Measurements from ENCODE around the gene LRRK1.

The LRRK1 gene

GRCh38 chr15:100940767-100941379 is 21.7 kb downstream of the LRRK1 start:
- DNase-seq = peak; percentile 4 to 57

DNA sequence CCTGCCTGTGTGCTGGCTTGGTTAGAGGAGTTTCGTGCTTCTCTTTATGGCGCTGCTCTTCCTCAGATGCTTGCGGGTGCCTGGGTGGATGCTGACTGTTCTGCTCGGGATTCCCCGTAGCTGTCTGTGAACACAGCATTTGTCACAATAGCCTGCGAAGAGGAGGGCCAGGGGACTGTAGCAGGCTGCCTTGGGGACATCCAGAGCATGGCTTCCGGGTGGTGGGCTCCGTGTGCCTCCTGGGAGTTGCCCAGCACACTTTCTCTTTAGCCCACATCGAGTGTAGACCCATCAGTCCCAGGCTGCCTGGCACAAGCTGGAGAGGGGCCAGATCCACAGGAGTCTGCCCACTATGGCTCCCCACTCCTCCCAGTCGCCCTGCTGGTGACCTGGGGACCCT is 22.4 kb downstream of the LRRK1 start:
- DNase-seq = peak in 1 of 2 donors; percentile 30

DNA sequence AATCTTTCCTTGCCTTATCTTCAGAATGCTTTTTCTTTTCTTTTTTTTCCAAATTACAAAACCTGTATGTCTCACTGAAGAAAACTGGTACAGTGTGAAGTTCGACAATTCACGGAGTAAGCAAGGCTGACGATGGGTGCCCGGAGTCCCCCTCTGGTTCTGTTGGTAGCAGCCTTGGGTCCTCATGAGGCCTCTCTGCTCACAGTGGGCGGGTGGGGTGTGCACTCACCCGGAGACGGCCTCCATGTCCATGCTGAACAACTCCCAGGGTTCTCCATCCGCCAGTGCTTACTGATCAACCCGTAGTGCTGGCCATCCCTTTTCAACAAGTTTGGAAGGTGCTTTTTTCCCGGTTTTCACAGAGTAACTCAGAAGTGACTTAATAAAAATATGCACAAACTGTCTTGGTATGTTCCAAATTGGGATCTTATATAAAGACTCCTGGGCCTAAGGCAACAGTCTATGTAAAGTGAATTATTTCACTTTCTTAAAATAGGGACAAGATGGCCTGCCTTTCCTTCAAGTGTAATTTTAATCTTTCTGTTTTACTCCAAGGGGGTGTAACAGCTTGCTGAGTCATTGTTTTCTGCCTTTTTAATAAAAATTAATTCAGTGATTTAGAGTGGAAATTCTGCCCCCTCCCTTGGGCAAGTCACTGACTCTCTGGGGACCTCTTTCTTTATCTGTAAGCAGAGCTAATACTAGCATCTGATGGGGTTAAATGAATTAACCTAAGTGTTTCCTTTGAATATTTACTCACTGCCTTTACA is 23.7 kb downstream of the LRRK1 start:
- no peak for DNase-seq

DNA sequence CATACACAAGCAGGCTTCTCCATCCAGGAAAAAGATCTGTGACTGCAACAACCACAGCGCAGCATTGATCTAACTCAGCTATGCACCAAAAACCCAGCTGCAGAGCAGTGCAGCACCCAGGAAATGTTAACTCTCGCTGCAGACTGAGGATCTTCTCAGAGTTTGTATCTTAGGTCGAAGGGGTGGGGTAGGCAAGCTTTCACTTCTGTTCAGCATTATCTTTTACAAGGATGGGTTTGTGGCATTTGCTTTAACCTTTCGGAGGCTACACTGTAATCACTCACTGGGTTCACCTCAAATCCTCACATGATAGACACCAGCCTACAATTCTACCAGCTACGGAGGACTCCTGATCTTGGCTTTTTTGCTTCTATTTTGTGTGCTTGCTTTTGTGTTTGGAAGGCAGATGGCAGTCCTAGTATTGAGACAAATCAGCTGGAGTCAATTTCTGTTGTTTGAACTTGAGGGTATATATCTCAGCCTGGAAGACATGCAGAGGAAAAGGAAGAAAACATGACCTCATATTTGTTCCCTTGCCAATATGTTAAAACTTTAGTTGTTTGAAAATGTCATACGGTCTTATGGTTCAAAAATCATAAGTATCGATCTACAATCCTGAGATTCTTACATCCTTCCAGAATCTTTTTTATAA is 25.2 kb downstream of the LRRK1 start:
- DNase-seq = no peak

- DNase-seq = no peak
Measured at GRCh38 chr15:100944986-100945385, 25.8 kb downstream of the LRRK1 start.

DNA sequence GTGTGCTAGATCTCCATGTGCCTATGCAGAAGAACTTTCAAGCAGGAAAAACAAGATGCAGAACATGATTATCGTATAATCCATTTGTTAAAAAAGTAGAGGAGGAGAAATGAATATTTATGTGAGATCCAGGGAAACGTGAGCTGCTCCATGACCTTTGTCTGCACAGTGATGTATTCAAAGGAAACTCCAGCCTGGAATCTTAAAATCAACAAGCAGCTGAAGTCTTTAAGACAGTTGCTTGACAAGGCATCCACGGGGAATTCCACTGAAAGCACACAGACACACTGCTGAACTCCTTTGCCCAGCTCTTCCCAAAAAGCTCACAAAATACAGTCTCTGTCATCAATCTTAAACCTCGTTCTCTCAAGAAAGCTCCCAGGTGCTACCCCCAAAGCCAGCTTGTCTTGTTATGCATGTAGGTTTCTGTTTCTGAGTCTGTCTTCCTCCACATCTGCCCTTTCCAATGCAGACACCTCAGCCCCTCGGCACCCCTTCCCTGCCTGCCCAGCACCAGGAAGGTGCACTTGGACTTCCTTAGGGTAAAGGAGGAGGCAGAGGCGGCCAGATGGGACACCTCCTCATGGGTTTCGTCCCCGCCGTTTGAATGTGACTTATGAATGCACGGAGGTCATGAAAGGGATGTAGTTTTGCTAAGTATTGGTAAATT is 28.7 kb downstream of the LRRK1 start:
- no peak for DNase-seq

DNA sequence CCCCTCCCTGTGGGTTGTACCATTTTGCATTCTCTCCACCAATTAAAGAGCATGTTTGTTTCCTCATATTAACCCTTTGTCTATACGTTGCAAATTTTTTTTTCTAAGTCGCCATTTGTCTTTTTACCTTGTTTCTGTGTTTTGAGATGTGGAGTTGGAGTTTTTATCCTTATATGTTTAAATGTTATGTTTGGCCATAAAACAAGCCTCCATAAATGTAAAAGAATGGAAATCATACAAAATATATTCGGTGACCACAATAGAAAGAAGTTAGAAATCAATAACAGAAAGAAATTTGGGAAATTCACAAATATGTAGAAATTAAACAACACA is 29.2 kb downstream of the LRRK1 start:
- DNase-seq = no peak

DNA sequence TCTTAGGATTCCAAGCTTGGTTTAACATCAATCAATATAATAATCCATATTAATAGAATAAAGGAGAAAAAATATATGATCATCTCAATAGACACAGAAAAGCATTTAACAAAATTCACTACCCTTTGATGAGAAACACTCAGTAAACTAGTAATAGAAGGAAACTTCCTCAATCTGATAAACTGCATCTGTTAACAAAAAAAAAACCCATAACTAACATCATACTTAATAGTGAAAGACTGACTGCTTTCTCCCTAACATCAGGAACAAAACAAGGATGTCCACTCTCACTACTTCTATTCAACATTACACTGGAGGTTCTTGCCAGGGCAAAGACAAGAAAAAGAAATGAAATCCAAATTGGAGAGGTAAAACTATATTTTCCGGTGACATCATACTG is 30.5 kb downstream of the LRRK1 start:
- DNase-seq = no peak

GRCh38 chr15:100951965-100952364 is 32.8 kb downstream of the LRRK1 start:
- DNase-seq = no peak

DNA sequence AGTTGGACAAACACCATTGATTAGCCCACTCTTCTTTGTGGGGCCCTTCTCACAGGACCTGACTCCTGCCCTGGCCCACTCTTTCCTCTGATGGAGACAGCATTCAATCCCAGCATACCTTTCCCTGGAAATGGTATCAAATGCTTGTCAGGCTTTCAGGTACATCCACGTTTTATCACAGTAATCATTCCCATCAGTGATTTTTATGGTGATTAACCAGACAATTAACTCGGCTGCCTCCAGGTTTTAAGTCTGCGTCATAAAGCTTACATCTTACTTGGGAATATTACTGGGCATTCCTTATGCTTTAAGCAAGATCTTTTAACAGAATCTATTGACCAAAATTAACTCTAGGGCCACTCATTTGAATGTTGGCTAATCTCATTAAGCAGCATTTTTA is 33.4 kb downstream of the LRRK1 start:
- DNase-seq = no peak

DNA sequence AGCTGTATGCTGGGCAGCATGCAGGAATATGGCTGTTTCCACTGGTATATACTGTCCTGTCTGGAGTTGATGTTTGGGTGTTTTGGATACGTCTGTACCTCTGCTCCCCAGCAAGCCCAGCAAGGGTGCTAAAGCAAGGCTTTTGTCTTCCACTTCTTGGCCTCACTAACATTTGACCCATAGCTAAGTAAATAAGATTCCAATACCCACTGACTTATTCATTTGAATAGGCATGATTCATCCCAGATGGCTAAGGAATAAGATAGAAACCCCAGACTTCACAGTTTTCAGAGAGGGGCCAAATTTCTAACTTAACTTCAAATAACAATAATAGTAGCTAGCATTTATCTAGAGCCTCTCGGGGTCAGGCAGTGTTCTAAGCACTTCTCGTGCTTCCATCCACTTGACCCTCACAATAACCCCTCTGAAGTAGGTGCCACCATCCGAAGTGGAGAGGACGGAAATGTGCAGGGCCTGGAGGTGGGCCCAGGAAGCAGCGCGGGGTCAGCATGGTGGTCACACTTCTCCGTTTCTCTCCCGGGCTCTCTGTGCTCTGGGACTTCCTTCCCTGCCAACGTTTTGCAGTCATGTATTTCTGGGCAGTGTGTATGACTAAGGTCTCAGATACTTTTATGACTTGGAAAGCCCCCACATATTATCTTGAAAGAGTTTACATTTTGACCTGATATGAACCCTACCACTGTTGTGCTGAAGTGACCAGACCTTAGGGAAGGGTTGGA is 39.3 kb downstream of the LRRK1 start:
- no peak for DNase-seq

DNA sequence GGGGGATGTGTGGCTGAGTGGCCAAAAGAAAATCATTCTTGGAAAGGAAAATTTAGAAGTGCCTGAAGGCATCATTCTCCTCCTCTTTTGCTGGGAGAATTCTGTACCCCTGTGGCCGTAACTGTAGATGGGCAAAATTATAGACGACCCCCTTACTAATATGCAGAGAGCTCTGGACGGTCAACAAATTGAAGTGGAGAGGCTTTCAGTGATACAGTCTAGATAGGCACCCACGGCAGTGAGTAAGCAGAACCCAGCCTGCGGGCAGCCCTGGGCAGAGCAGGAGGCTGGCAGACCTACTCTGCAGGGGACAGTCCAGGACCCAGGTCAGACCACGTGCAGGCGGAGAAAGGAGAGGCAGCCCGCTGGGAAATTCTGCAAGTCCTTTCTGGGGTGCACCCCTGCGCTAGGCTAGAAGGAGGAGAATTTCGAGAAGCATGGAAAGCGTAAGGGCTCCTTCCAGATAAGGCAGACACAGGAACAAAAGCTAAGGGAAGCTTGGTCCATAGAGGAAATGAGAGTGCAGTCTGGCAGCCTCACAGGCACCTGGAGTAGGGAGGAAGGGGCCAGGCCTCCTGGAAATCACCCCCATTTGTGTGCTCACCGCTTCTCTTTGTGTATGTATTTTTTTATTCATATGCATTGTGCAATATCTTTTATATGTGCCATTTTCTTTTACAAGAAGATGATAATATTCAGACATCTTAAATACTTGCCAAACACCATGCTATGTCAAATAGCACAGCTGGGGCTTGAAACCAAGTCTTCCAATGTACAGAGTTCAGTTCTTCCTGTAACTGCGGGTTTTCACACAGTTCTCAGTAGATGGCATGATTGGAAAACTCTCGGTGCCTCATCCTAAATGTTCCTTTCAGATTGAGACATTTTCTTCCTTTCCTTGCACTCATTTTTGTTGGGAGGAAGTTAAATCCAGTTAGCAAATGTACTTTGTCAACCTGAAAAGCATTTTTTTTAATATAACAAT is 40.2 kb downstream of the LRRK1 start:
- DNase-seq = no peak

DNA sequence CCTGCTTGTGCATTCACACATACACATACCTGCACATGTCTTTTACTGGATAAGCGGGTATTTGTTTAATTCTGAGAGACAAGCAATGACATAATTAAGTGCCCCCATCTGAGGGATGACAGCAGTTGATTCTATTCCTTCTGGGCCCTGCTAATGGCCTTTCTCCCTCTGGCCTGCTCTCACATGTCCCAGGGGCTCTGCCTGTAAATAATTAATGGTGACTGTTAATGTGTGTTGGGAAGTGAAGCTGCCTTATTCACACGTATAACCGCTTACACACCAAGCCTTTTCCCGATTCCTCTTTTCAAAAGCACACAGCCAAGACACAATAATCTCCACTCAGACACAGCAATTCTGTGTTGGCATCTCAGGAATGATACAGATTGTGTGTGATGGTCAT is 47.8 kb downstream of the LRRK1 start:
- no peak for DNase-seq

DNA sequence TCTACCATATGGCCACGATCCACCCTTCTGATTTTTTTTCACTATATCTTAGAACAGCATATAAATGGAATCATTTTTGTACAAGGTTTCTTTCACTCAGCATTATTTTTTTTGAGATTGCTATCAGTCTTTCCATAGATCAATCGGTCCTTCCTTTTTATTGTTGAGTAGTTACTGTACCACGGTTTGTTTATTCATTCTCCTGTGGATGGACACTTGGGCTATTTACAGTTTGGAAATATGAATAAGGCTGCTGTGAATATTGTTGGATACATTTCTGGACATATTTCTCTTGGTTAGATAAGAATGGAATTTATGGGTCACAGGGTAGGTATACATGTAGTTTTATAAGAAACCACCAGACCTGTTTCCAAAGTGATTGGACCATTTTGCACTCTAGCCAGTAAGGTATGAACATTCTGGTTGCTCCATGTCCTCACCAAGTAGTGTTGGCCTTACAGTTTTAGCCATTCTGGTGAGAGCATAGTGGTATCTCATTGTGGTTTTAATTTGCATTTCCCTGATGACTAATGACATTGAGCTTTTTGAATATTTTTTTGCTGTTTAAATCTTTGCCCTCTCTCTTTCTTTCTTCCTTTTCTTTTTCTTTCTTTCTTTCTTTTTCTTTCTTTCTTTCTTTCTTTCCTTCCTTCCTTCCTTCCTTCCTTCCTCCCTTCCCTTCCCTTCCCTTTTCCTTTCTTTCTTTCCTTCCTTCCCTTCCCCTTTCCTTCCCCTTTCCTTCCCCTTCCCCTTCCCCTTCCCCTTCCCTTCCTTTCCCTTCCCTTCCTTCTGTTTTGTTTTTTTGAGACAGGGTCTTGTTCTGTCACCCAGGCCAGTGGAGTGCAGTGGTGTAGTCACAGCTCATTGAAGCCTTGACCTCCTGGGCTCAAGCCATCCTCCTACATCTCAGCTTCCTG is 49.2 kb downstream of the LRRK1 start:
- no peak for DNase-seq

DNA sequence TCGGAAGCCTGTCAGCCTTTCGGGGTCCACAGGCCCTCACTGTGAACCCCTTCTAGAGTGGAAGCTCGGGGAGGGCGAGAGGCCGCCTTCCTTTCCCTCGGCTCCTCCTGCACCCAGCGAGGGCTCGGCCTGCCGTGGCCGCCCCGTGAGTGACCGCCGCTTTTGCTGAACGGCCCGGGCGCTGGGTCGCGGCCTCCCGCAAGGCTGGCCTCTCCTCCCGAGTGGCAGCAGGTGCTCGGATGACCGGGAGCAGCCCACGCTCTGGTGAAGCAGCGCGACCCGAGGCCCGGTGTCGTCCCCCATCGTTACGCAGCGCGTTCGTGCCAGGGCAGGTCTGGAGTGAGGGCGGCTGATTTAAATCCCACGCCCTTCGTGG is 53.8 kb downstream of the LRRK1 start:
- no peak for DNase-seq

GRCh38 chr15:100973351-100974111 is 54.4 kb downstream of the LRRK1 start:
- no peak for DNase-seq

DNA sequence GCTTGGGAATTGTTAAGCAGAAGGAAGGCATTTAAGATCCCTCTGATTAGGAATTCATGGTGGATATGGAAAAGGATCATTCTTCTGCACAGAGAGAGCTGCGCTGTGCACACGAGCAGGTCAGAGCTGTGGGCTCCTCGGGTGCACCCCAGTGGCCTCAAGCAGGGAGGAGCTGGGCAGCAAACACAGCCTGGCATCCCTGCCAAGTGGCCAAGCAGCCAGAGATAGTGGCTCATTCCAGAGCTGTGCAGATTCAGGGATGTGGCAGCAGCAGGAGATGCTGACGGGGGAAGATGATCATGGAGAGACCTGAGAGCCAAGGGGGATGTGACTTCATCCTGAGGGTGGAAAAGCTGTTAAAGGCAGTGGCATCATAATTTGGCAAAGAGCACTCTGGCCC is 55.9 kb downstream of the LRRK1 start:
- DNase-seq = no peak

- no peak for DNase-seq
Measured at GRCh38 chr15:100980410-100981046, 61.4 kb downstream of the LRRK1 start.

DNA sequence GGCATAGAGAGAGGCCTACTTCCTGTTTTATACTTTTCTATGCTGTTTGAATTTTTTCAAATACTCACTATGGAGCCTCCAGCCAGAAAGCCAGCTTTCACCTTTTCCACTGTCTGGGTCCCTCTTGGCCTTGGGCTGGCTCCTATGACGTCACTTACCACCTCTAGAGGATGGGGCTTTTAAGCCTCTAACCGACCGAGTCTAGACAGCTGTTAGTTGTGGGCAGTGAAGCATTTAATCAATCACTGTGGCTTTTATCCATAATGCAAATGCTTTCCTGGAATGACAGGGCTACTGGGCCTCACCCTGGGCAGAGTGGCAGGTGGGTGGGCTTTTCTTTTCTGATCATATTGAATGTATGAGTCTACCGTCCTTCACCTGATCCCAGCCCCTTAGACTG is 61.9 kb downstream of the LRRK1 start:
- no peak for DNase-seq
